Uterus (tissue), 4 donors: Measurements from ENCODE around the gene MDM4. TPM values are rescaled to one million over a fixed set of nuclear protein-coding genes. Genes with fewer than 3 reads are reported as not detected.

Experiments used
- DNase-seq, 2 donors: peaks; one replicate each; pipeline ENCODE4 v3.0.0-alpha.2; 2019 to 2020
- H3K27ac ChIP-seq, 2 donors: fragments of 200-600 bp; sonication (generic); 1 replicate in 1 of 2; 2 replicates in 1 of 2; pipeline ENCODE4 v1.5.1; 2016 to 2018
- H3K27me3 ChIP-seq, 2 donors: fragments of 200-600 bp; sonication (generic); one replicate each; pipeline ENCODE4 v1.5.1; 2018 to 2019; ENCODE audit warnings: control low read depth in 1 of 2
- H3K36me3 ChIP-seq, 2 donors: fragments of 200-600 bp; sonication (generic); one replicate each; pipeline ENCODE4 v1.5.1; 2019; ENCODE audit warnings: control low read depth in 1 of 2
- H3K4me1 ChIP-seq, 2 donors: fragments of 200-600 bp; sonication (generic); one replicate each; pipeline ENCODE4 v1.5.1; 2018 to 2019; ENCODE audit warnings: control low read depth in 1 of 2
- H3K4me3 ChIP-seq, 2 donors: fragments of 200-600 bp; sonication (generic); 1 replicate in 1 of 2; 2 replicates in 1 of 2; pipeline ENCODE4 v1.5.1; 2018 to 2019; ENCODE audit warnings: mild to moderate bottlenecking in 1 of 2
- H3K9me3 ChIP-seq, 2 donors: fragments of 200-600 bp; sonication (generic); one replicate each; pipeline ENCODE4 v1.5.1; 2019; ENCODE audit warnings: control low read depth in 1 of 2
- POLR2A ChIP-seq, 2 donors: fragments of 450-650 bp; IDR thresholded peaks; one replicate each; pipeline ENCODE4 v1.6.1; 2016; ENCODE audit warnings: antibody characterized with exemption in 2 of 2, mild to moderate bottlenecking in 1 of 2, moderate library complexity in 1 of 2
- intact Hi-C: fragments of 100-400 bp; cut with DNase I; formaldehyde crosslinking; loops from one replicate; pipeline ENCODE4 v1.15.1; 2023; ENCODE audit warnings: low total_unique reads
- total RNA-seq, 4 donors: library from RNA; depleted of rRNA in 3 of 4; stranded (reverse); fragments of >200 nt in 3 of 4; gene quantifications; one replicate each; pipeline versions ENCODE4 v1.1.0 to v1.2.4, GENCODE V29; 2014 to 2023
- TF ChIP-seq, protein P1 (sequence below), 4 experiments: fragments of 200-600 bp in 2 of 4; fragments of 450-650 bp in 2 of 4; sonication (generic) in 2 of 4; IDR thresholded peaks; one replicate each; pipeline ENCODE4 v1.5.1; 2016 to 2019; ENCODE audit warnings: antibody characterized with exemption in 4 of 4, mild to moderate bottlenecking in 2 of 4, moderate library complexity in 1 of 4
- donor health status: DM: yes; HTN: yes; CAD: no.

Gene MDM4
- total RNA-seq, 4 donors from 2014 or later = 31.0 to 141 (median 134) TPM

GRCh38 chr1:204503122-204503912, 12.9 kb upstream of the MDM4 start:
- no peaks in the 10 kb centered on the region for H3K27me3 ChIP-seq
- intact Hi-C loops = loop anchor here (5.0 kb wide), 2 partner anchors 56 to 71 kb away; no protein-coding TSS in a partner anchor
- TF ChIP-seq POLR2A (IDR thresholded peaks at IDR 0.05) = no peak
- TF ChIP-seq, protein P1, sequence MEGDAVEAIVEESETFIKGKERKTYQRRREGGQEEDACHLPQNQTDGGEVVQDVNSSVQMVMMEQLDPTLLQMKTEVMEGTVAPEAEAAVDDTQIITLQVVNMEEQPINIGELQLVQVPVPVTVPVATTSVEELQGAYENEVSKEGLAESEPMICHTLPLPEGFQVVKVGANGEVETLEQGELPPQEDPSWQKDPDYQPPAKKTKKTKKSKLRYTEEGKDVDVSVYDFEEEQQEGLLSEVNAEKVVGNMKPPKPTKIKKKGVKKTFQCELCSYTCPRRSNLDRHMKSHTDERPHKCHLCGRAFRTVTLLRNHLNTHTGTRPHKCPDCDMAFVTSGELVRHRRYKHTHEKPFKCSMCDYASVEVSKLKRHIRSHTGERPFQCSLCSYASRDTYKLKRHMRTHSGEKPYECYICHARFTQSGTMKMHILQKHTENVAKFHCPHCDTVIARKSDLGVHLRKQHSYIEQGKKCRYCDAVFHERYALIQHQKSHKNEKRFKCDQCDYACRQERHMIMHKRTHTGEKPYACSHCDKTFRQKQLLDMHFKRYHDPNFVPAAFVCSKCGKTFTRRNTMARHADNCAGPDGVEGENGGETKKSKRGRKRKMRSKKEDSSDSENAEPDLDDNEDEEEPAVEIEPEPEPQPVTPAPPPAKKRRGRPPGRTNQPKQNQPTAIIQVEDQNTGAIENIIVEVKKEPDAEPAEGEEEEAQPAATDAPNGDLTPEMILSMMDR (IDR thresholded peaks at IDR 0.05) = peak; percentile 68 to 90 (median 82)
- H3K36me3 ChIP-seq = no peaks in the 10 kb centered on the region
- H3K9me3 ChIP-seq = no peaks in the 10 kb centered on the region
- no peak overlapping the region for H3K27ac ChIP-seq
- no peak overlapping the region for H3K4me3 ChIP-seq
- no peak for DNase-seq
- H3K4me1 ChIP-seq = no peaks in the 10 kb centered on the region

GRCh38 chr1:204503913-204504519, 12.2 kb upstream of the MDM4 start:
- Histone ChIP-seq H3K27ac (no peak overlapping the region), H3K9me3 (no peaks in the 10 kb centered on the region), H3K36me3 (no peaks in the 10 kb centered on the region), H3K27me3 (no peaks in the 10 kb centered on the region), H3K4me3 (no peak overlapping the region), H3K4me1 (no peaks in the 10 kb centered on the region)
- intact Hi-C loops = loop anchor here (5.0 kb wide), 2 partner anchors 57 to 72 kb away; no protein-coding TSS in a partner anchor
- DNase-seq = no peak
- TF ChIP-seq, protein P1 (IDR thresholded peaks at IDR 0.05) = no peak
- no peak for TF ChIP-seq POLR2A (IDR thresholded peaks at IDR 0.05)

DNA sequence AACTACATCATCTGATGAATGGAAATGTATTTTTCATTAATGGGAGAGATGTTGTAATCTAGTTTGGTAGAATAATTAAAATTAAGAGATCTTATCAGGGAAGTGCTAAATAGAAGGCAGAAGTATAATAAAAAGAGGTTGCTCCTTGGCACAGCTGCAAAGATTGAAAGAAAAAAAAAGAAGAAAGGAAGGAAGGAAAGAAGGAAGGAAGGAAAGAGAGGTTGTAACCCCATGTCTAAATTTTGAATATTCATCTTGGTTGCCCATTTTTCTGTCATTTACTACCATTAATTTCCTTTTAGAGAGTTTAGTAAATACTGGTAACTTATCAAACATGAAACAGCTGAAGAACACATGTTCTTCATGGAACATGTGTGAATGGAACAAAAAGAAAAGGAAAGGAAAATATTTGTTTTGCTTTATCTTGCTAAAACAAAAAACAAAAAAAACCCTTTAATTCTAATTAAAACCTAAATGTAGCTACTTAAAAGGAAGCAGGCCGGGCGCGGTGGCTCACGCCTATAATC, 10.5 kb upstream of the MDM4 start:
- DNase-seq = no peak
- Histone ChIP-seq H3K36me3 (no peaks in the 10 kb centered on the region), H3K27me3 (no peaks in the 10 kb centered on the region), H3K27ac (peak overlapping the region; percentile 90 to 96), H3K9me3 (no peaks in the 10 kb centered on the region), H3K4me3 (peak overlapping the region; percentile 51 to 62), H3K4me1 (no peaks in the 10 kb centered on the region)
- intact Hi-C loops = no loop called here
- no peak for TF ChIP-seq POLR2A (IDR thresholded peaks at IDR 0.05)
- TF ChIP-seq, protein P1 (IDR thresholded peaks at IDR 0.05) = no peak

DNA sequence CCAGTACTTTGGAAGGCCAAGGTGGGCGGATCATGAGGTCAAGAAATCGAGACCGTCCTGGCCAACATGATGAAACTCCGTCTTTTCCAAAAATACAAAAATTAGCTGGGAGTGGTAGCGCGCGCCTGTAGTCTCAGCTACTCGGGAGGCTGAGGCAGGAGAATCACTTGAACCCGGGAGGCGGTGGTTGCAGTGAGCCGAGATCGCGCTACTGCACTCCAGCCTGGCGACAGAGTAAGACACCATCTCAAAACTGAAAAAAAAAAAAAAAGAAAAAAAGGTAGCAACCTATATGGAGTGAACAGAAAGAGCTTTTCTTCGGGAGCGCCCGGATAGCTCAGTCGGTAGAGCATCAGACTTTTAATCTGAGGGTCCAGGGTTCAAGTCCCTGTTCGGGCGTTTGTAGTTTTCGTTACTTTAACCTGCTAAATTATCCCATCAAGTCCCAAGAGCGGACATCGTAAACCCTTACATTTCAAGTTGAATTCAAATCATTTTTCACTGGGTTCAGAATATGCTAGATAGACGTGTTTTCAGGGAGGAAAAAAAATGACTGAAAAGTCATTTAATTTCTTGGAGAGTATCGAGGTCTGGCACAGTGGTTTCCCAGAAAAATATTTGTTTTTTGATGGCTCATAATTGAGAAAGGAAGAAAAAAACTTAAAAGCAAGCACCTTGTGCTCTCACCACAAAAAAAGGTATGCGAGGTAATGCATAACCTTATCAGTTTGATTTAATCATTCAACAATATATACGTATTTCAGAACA, 9.8 kb upstream of the MDM4 start:
- intact Hi-C loops = no loop called here
- peak; percentile 66 to 74 for DNase-seq
- H3K27ac ChIP-seq = peak overlapping the region; percentile 90 to 96

More for the DNA sequence above, 9.8 kb upstream of the MDM4 start:
- H3K9me3 ChIP-seq = no peaks in the 10 kb centered on the region
- H3K4me3 ChIP-seq = peak overlapping the region; percentile 51 to 62
- no peaks in the 10 kb centered on the region for H3K27me3 ChIP-seq
- H3K4me1 ChIP-seq = no peaks in the 10 kb centered on the region
- H3K36me3 ChIP-seq = no peaks in the 10 kb centered on the region
- TF ChIP-seq, protein P1 (IDR thresholded peaks at IDR 0.05) = no peak
- peak in 1 of 2 donors; percentile 11 for TF ChIP-seq POLR2A (IDR thresholded peaks at IDR 0.05)
